Measurements from ENCODE around the gene ZNF93.
A peak's percentile ranks its signal among the peaks of the same experiment; 100 is the strongest.
"Not testable (repeated sequence)": the region's sequence is repeated elsewhere in the genome, so short reads cannot be mapped to it uniquely, and the experiment has no call there.

ZNF93 gene

DNA sequence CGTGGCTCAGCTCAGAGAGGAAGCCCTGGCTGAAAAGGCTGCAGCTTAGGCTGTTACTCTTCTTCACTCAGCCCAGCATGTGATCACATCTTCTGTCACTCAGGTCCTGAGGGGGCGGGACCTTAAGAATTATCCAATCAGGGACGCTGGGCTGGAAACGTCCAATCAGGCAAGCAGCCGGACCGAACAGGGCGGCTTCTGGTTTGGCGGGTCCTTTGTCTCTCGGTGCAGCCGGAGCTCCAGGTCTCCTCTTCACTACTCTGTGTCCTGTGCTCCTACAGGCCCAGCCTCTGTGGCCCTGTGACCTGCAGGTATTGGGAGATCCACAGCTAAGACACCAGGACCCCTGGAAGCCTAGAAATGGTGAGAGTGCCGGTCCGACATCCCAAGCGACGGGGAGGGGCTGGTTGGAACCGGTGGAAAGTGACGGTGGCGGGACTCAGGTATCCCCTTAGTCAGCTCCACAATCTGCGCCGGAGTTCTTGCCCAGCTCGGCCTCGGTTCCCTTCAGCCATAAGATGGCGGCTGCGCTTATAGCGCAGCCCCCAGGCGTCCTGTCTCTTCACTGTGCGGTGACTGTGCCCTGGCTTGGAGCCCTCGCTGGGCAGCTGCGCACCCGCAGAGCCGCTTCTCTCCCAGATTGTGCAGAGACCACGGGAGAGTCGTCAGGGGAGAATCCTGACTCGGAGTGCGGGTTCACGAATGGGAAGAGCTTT, at the start of gene ZNF93:
Gene ZNF93 (plus strand): TSS at position 218 of the 716 bp plus-strand sequence. CDS start 143 bp downstream, at position 361.
- H3K4me3 ChIP-seq (ENCODE audit: low read depth, low read length) = peak within 1 kb of the TSS; percentile 80
- DNase-seq (ENCODE audit: low read depth) = peak; percentile 89

DNA sequence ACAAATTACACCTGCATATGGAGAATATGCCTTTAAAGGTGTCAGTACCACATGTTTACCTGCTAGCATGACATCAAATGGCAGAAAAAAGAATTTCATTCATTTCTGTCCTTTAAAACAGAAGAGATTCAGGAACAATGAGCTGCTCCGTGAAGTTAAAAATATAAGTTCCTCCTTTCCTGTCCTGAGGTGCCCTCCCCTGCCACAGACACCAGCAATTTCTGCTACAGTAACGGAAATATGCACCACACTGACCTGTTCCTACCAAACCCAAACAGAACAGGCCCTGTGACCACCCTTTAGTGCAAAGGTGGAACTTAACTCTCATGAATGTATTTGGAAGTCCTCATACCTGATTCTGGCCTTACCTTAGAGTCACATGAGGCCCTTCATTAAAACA, 49.0 kb upstream of the ZNF93 start:
- not testable (repeated sequence) for H3K4me3 ChIP-seq (ENCODE audit: low read depth, low read length); DNase-seq (ENCODE audit: low read depth)

DNA sequence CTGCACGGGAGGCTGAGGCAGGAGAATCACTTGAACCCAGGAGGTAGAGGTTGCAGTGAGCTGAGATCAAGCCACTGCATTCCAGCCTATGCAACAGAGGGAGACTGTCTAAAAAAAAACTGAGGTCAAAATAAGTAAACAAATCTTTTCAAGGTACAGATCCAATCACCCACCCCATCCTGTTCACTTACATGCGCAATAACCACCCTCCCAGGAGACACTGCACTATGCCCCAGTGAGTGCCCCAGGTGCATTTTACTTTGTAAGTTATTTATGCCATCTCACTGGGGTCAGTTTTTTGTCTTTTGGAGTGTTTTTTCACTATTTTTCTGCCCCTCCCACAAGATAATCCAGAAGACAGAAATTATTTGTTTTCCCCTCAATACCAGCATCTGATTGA, 42.0 kb upstream of the ZNF93 start:
- DNase-seq (ENCODE audit: low read depth) = no peak

DNA sequence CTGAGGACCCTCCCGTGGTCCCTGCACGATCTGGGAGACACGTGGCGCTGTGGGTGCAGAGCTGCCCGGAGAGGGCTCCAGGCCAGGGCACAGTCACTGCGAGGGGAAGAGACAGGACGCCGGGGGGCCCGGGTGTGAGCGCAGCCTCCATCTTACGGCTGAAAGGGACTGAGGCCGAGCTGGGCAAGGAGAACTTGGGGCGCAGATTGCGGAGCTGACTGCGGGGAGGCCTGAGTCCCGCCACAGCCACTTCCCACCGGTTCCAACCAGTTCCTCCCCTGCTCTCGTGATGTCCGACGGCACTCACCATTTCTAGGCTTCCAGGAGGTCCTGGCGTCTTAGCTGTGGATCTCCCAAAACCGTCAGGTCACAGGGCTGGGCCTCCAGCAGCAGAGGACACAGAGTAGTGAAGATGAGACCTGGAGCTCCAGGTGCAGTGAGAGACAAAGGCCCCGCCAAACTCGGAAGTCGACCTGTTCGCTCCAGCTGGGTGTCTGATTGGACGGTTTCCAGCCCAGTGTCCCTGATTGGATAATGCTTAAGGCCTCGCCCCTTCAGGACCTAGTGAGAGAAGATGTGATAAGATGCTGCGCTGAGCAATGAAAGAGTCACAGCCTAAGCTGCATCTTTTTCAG, 39.9 kb upstream of the ZNF93 start:
- no peak overlapping the region for H3K4me3 ChIP-seq (ENCODE audit: low read depth, low read length)
- no peak for DNase-seq (ENCODE audit: low read depth)

More for the DNA sequence above, 42.0 kb upstream of the ZNF93 start:
- no peak overlapping the region for H3K4me3 ChIP-seq (ENCODE audit: low read depth, low read length)

DNA sequence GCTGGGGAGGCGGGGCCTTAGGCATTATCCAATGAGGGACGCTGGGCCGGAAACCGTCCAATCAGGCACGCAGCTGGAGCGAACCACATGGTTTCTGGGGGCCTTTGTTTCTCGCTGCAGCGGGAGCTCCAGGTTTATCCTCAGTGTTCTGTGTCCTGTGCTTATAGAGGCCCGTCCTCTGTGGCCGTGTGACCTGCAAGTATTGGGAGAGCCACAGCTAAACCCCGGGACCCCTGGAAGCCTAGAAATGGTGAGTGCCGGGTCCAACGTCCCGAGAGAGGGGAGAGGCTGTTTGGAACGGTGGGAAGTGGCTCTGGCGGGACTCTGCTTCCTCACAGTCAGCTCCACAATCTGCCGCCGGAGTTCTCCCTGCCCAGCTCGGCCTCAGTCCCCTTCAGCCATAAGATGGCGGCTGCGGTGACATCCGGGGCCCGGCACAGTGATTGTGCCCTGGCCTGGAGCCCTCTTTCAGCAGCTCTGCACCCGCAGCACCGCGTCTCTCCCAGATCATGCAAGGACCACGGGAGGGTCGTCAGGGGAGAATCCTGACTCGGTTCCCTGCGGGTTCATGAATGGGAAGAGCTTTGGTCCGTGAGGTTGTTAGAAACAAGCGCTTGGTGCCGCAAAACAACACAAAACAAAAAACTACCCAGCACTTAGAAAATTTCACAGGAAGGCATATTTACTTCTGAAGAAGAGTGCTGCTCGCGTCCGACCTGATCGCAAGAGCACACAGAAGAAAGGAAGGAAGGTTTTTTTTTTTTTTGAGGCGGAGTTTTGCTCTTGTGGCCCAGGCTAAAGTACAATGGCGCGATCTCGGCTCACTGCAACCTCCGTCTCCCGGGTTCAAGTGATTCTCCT, 34.8 kb upstream of the ZNF93 start, which contains the start of gene ZNF253:
Gene ZNF253 (plus strand): TSS at position 133 of the 861 bp plus-strand sequence. CDS start 115 bp downstream, at position 248.
- peak within 1 kb of the TSS; percentile 80 for H3K4me3 ChIP-seq (ENCODE audit: low read depth, low read length)
- DNase-seq (ENCODE audit: low read depth) = peak; percentile 72

DNA sequence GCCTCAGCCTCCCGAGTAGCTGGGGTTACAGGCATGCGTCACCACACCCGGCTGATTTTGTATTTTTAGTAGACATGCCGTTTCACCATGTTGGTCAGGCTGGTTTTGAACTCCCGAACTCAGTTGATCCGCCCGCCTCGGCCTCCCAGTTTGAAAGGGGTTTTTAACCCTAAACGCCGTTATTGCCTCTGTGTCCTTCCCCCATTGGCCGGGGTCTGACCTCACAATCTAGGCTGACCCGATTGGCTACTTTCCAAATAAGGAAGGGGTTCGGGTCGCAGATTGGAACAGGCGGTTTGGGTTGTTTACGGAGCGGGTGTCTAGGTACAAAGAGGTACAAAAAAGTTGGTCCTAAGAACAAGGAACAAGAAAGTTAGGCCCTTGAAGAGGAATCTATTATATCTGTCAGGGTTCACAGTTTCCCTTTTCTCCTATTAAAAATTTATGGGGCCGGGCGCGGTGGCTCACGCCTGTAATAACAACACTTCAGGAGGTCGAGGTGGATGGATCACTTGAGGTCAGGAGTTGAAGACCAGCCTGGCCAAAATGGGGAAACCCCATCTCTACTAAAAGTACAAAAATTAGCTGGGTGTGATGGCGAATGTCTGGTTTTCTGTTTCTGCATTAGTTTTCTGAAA, 34.0 kb upstream of the ZNF93 start:
- no peak for DNase-seq (ENCODE audit: low read depth)
- peak overlapping the region; percentile 80 for H3K4me3 ChIP-seq (ENCODE audit: low read depth, low read length)

DNA sequence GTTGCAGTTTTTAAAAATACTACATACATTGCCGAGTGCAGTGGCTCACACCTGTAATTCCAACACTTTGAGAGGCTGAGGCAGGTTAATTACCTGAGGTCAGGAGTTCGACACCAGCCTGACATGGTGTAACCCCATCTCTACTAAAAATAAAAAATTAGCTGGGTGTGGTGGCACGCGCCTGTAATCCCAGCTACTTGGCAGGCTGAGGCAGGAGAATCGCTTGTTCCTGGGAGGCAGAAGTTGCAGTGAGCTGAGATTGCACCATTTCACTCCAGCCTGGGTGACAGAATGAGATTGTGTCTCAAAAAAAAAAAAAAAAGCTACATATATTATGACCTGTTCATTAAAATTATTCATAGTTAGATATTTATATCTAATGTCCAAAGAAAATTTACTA, 30.7 kb upstream of the ZNF93 start:
- H3K4me3 ChIP-seq (ENCODE audit: low read depth, low read length); DNase-seq (ENCODE audit: low read depth): not testable (repeated sequence)

DNA sequence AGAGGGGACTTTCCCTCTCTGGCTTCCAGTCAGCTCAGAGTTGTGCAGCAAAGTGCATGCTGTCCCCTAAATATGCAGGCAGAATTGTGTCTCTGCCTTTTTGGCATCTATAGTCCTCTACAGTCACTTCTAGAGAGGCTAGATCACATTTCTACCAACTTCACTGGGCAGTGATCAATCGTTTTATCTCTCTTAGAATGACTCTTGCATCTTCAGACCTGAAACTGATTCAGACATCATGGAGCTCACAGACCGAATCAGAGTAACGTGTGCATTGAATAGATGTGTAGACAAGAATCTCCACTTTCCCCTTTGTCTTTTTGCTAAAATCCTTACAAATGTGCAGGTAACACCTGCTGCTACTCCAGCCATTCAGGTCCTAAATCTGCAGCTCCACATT, 28.8 kb upstream of the ZNF93 start:
- DNase-seq (ENCODE audit: low read depth) = no peak
- no peak overlapping the region for H3K4me3 ChIP-seq (ENCODE audit: low read depth, low read length)

DNA sequence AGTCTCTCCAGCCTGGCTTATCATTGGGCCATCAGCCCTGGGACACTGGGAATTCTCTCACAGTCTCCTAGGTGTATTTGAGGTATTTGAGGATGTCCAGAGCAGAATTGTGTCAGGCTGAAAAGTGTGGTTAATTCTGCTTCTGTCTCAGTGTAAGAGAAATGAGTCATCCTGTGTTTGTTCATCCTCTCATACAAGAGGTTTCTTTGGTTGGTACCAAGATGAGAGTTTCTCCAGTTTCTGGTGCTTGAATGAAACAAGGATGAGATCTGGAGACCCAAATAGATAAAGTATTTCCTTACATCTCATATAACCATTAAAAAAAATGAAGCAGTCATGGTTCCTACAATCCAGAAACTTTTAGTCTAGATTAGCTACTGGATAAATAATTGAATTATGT, 27.4 kb upstream of the ZNF93 start:
- no peak for DNase-seq (ENCODE audit: low read depth)
- H3K4me3 ChIP-seq (ENCODE audit: low read depth, low read length) = no peak overlapping the region

DNA sequence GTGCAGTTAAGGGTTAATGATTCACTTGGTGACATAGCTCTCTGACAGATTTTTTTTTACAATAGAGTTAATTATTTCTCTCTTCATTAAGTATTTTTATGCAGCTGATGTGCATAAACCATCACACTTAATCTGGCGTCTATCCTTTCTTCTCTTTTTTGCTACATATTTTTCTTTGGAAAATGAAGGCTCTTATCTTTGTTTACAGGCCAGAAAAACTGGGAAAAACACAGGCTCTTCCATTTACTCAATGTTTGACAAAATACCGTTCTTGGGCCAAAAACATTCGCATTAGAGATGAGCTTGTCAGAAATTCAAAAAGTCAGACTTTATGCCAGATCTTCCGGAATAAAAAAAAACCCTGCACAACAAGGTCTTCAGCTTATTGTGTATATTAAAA, 23.0 kb upstream of the ZNF93 start:
- no peak for DNase-seq (ENCODE audit: low read depth)

DNA sequence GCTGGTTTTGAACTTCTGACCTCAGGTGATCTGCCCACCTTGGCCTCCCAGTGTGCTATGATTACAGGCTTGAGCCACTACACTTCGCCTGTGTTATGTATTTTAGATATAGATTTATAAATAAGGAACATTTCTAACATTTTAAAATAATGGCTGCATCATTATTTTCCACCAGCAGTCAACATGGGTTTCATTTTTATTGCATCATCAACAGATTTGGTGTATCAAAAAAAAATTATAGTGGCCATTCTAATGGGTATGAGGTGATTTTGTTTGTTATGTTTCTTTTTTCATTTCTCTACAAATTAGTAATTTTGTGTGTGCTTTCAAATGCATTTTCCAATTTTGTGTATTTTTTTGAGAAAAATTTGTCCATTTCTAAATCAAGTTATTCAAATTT, 16.2 kb upstream of the ZNF93 start:
- H3K4me3 ChIP-seq (ENCODE audit: low read depth, low read length) = no peak overlapping the region
- DNase-seq (ENCODE audit: low read depth) = no peak

More for the DNA sequence above, 23.0 kb upstream of the ZNF93 start:
- H3K4me3 ChIP-seq (ENCODE audit: low read depth, low read length) = no peak overlapping the region

DNA sequence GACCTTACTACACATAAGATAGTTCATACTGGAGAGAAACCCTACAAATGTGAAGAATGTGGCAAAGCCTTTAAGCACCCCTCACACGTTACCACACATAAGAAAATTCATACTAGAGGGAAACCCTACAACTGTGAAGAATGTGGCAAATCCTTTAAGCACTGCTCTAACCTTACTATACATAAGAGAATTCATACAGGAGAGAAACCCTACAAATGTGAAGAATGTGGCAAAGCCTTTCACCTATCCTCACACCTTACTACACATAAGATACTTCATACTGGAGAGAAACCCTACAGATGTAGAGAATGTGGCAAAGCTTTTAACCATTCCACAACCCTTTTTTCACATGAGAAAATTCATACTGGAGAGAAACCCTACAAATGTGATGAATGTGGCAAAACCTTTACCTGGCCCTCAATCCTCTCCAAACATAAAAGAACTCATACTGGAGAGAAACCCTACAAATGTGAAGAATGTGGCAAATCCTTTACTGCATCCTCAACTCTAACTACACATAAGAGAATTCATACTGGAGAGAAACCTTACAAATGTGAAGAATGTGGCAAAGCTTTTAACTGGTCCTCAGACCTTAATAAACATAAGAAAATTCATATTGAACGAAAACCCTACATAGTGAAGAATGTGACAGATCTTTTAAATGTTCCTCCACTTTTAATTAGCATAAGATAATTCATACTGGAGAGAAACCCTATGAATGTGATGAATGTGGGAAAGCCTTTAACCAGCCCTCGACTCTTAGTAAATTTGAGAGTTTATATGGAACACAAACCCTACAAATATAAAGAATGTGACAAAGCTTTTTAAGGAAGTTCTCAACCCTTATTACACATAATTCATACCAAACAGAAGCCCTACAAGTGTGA, 8.4 kb upstream of the ZNF93 start:
- H3K4me3 ChIP-seq (ENCODE audit: low read depth, low read length) = not testable (repeated sequence)

DNA sequence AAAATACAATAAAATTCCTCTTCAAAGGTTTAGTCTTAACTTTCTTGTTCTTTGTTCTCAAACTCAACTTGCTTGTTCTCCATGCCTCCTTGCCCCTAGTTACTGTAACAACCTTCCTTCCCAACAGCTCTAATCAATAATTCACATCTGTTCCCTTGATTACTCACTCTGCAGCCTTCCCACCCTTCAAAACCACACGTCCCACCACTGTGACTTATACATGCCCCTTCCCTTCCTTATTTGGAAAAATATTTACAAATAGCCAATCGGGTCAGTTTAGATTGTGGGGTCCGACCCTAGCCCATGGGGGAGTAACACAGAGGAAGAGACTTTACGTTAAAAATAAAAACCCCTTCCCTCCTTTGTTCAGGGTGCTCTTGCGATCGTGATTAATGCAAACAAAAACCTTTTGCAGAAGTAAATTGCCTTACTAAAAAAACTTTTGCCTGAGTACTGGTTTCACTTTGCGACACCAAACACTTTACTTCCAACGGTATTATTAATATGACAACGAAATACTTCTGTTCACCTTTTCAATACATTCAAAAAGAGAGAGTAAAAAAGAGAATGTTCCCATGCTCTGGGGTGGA, 512 bp upstream of the ZNF93 start:
- peak overlapping the region; percentile 80 for H3K4me3 ChIP-seq (ENCODE audit: low read depth, low read length)
- DNase-seq (ENCODE audit: low read depth) = peak; percentile 53

More for the DNA sequence above, 8.4 kb upstream of the ZNF93 start:
- DNase-seq (ENCODE audit: low read depth) = not testable (repeated sequence)

DNA sequence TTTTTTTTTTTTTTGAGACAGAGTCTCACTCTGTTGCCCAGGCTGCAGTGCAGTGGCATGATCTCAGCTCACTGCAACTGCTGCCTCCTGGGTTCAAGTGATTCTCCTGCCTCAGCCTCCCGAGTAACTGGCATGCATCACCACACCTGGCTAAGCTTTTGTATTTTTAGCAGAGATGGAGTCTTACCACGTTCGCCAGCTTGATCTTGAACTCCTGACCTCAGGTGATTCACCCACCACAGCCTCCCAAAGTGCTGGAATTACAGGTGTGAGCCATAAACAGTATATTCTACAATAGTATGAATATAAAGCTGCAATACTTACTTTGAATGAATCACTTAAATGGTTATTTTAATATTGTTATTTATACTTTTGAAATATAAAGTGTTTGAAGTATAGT, 6.8 kb downstream of the ZNF93 start:
- DNase-seq (ENCODE audit: low read depth); H3K4me3 ChIP-seq (ENCODE audit: low read depth, low read length): not testable (repeated sequence)

DNA sequence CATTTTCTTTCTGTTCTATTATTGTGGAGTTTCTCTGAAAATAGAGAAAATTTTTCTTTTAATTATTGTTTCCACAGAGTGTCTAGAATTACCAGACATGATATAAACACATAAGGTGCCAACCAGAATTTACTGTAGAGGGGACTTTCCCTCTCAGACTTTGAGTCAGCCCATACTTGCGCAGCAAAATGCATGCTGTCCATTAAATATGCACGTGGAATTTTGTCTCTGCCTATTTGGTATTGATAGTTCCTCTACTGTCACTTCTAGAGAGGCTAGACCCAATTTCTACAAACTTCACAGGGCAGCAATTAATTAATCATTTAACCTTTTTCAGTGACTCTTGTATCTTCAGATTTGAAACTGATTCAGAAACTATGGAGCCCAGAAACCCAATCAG, 8.9 kb downstream of the ZNF93 start:
- no peak overlapping the region for H3K4me3 ChIP-seq (ENCODE audit: low read depth, low read length)
- no peak for DNase-seq (ENCODE audit: low read depth)

DNA sequence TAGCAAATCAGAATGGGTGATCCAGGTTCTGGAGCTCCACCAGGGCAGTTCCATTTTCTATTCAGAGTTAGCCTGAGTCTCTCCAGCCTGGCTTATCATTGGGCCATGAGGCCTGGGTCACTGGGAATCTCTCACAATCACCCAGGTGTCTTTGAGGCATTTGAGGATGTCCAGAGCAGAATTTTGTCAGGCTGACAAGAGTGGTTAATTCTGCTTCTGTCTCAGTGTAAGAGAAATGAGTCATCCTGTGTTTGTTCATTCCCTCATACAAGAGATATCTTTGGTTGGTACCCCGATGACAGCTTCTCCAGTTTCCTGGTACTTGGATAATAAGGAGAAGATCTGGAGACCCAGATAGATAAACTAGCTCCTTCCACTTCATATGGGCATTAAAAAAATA, 10.4 kb downstream of the ZNF93 start:
- no peak for DNase-seq (ENCODE audit: low read depth)
- H3K4me3 ChIP-seq (ENCODE audit: low read depth, low read length) = no peak overlapping the region

DNA sequence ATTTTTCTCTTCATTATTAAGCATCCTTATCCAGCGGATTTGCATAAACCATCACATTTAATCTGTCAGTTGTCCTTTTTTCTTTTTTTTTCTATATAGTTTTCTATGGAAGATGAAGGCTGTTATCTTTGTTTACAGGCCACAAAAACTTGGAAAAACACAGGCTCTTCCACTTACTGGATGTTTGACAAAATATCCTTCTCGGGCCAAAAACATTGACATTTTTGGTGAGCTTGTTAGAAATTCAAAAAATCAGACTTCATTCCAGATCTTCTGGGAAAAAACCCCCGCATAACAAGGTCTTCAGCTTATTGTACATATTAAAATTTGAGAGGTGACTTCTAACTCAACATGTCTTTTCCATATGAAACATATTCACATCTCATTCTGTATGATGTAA, 13.8 kb downstream of the ZNF93 start:
- no peak overlapping the region for H3K4me3 ChIP-seq (ENCODE audit: low read depth, low read length)
- DNase-seq (ENCODE audit: low read depth) = no peak

DNA sequence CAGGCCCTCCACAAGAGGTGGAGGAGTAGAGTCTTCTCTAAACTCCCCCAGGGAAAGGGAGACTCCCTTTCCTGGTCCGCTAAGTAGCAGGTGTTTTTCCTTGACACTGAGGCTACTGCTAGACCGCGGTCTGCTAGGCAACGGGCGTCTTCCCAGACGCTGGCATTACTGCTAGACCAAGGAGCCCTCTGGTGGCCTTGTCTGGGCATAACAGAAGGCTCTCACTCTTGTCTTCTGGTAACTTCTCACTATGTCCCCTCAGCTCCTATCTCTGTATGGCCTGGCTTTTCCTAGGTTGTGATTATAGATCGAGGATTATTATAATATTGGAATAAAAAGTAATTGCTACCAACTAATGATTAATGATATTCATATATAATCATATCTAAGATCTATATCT, 29.7 kb downstream of the ZNF93 start:
- not testable (repeated sequence) for H3K4me3 ChIP-seq (ENCODE audit: low read depth, low read length); DNase-seq (ENCODE audit: low read depth)
